AG09319 (cell line): Measurements from ENCODE around the gene KRT84.

Experiments used
- DNase-seq: peaks from one replicate; pipeline ENCODE4 v3.0.0-alpha.2; 2010; ENCODE audit warnings: low read depth; ENCODE audit errors: extremely low read depth
- CTCF ChIP-seq: IDR thresholded peaks from 2 replicates; pipeline ENCODE4 v1.5.1; 2011; ENCODE audit warnings: low read depth, mild to moderate bottlenecking, inconsistent platforms, low read length, moderate library complexity

Gene KRT84

GRCh38 chr12:52341066-52341580 is 44.3 kb downstream of the KRT84 start:
- no peak for DNase-seq
- no peak for TF ChIP-seq CTCF

- DNase-seq: no peak
- no peak for TF ChIP-seq CTCF
These were observed 47.1 kb downstream of the KRT84 start for GRCh38 chr12:52338241-52338960.

- no peak for TF ChIP-seq CTCF
- no peak for DNase-seq
These were observed 48.4 kb downstream of the KRT84 start for GRCh38 chr12:52337054-52337453.

- TF ChIP-seq CTCF: no peak
- DNase-seq: no peak
These were observed 48.8 kb downstream of the KRT84 start for GRCh38 chr12:52336641-52337040.

- no peak for DNase-seq
- no peak for TF ChIP-seq CTCF
These were observed 49.7 kb downstream of the KRT84 start for GRCh38 chr12:52335598-52336262.

GRCh38 chr12:52334185-52334584 is 51.3 kb downstream of the KRT84 start:
- DNase-seq: no peak
- TF ChIP-seq CTCF: no peak

GRCh38 chr12:52333321-52333720 is 52.1 kb downstream of the KRT84 start:
- no peak for TF ChIP-seq CTCF
- DNase-seq: no peak
